Nephron progenitor cell (in vitro differentiated cells): ENCODE results near the gene KRTAP6-3.

ENCODE experiments used
- DNase-seq: peaks from one replicate; pipeline ENCODE4 v3.0.0; 2021
- H3K27ac Mint-ChIP-seq: 2 replicates; pipeline ENCODE4 v1.8.0; 2021; ENCODE audit warnings: mild to moderate bottlenecking, moderate library complexity, mixed read lengths
- H3K27me3 Mint-ChIP-seq: 2 replicates; pipeline ENCODE4 v1.8.0; 2021; ENCODE audit warnings: mild to moderate bottlenecking, low read depth, mixed read lengths; ENCODE audit not compliant: poor library complexity
- H3K36me3 Mint-ChIP-seq: 2 replicates; pipeline ENCODE4 v1.8.0; 2021; ENCODE audit warnings: low read depth, mixed read lengths
- H3K4me1 Mint-ChIP-seq: 2 replicates; pipeline ENCODE4 v1.8.0; 2021; ENCODE audit warnings: mixed read lengths
- H3K4me3 Mint-ChIP-seq: 2 replicates; pipeline ENCODE4 v1.8.0; 2021; ENCODE audit warnings: mild to moderate bottlenecking, moderate library complexity, mixed read lengths
- H3K9me3 Mint-ChIP-seq: 2 replicates; pipeline ENCODE4 v1.8.0; 2021; ENCODE audit warnings: mild to moderate bottlenecking, moderate library complexity, mixed read lengths
- CTCF ChIP-seq: fragments of 200-600 bp; sonication (generic); IDR thresholded peaks from 2 replicates; pipeline ENCODE4 v1.5.0; 2021; ENCODE audit warnings: antibody characterized with exemption

The KRTAP6-3 gene

GRCh38 chr21:30628109-30628508, 35.9 kb downstream of the KRTAP6-3 start:
- Mint-ChIP-seq H3K4me1 (no peaks in the 10 kb centered on the region), H3K27me3 (no peaks in the 10 kb centered on the region), H3K9me3 (peaks cover 42% of the 10 kb centered on the region), H3K4me3 (no peak overlapping the region), H3K27ac (no peak overlapping the region), H3K36me3 (no peaks in the 10 kb centered on the region)
- TF ChIP-seq CTCF: no peak
- DNase-seq: no peak

- TF ChIP-seq CTCF: no peak
- H3K4me3 Mint-ChIP-seq: no peak overlapping the region
- peaks cover 34% of the 10 kb centered on the region for H3K9me3 Mint-ChIP-seq
- DNase-seq: no peak
- no peaks in the 10 kb centered on the region for H3K4me1 Mint-ChIP-seq
- H3K27me3 Mint-ChIP-seq: no peaks in the 10 kb centered on the region
- H3K27ac Mint-ChIP-seq: no peak overlapping the region
- no peaks in the 10 kb centered on the region for H3K36me3 Mint-ChIP-seq
Measured at GRCh38 chr21:30629200-30629599, 37.0 kb downstream of the KRTAP6-3 start.

- Mint-ChIP-seq H3K27me3 (peaks cover 8% of the 10 kb centered on the region), H3K36me3 (no peaks in the 10 kb centered on the region), H3K9me3 (peaks cover 13% of the 10 kb centered on the region)
Measured at GRCh38 chr21:30634906-30635305, 42.7 kb downstream of the KRTAP6-3 start, which contains the start of gene KRTAP20-2. Gene KRTAP20-2 (plus strand): TSS chr21:30635206. CDS start chr21:30635264, 58 bp downstream.

GRCh38 chr21:30638686-30639085, 46.4 kb downstream of the KRTAP6-3 start:
- H3K9me3 Mint-ChIP-seq: peaks cover 23% of the 10 kb centered on the region
- no peaks in the 10 kb centered on the region for H3K4me1 Mint-ChIP-seq
- no peak for DNase-seq
- TF ChIP-seq CTCF: no peak
- H3K27ac Mint-ChIP-seq: no peak overlapping the region
- no peak overlapping the region for H3K4me3 Mint-ChIP-seq
- H3K36me3 Mint-ChIP-seq: no peaks in the 10 kb centered on the region
- peaks cover 8% of the 10 kb centered on the region for H3K27me3 Mint-ChIP-seq

More at GRCh38 chr21:30634906-30635305, 42.7 kb downstream of the KRTAP6-3 start, which contains the start of gene KRTAP20-2:
- Mint-ChIP-seq H3K27ac (no peak within 1 kb of the TSS), H3K4me3 (no peak within 1 kb of the TSS), H3K4me1 (no peaks in the 10 kb centered on the region)
- no peak for TF ChIP-seq CTCF
- no peak for DNase-seq

GRCh38 chr21:30642564-30642963, 50.3 kb downstream of the KRTAP6-3 start, which contains the start of gene KRTAP20-3:
Gene KRTAP20-3 (plus strand): TSS chr21:30642864.
- Mint-ChIP-seq H3K4me3 (no peak within 1 kb of the TSS), H3K4me1 (no peaks in the 10 kb centered on the region), H3K27me3 (peaks cover 5% of the 10 kb centered on the region), H3K27ac (no peak within 1 kb of the TSS), H3K36me3 (no peaks in the 10 kb centered on the region), H3K9me3 (peaks cover 42% of the 10 kb centered on the region)
- TF ChIP-seq CTCF: no peak
- no peak for DNase-seq
